ENCODE data around the gene FGFBP3.
"Not testable (repeated sequence)": the region's sequence is repeated elsewhere in the genome, so short reads cannot be mapped to it uniquely, and the experiment has no call there.

Gene FGFBP3

GRCh38 chr10:91907914-91908336 lies 1.4 kb downstream of the FGFBP3 start:
- peak overlapping the region; percentile 92 for H3K4me3 ChIP-seq
- H3K27me3 ChIP-seq, result no peaks in the 10 kb centered on the region
- peak overlapping the region; percentile 86 for H3K9ac ChIP-seq
- peaks cover 23% of the 10 kb centered on the region for H3K4me1 ChIP-seq
- peak overlapping the region; percentile 85 for H3K27ac ChIP-seq
- 0 out of 2 replicates have a peak, but pooled peaks cover 4% of the 10 kb centered on the region for H3K36me3 ChIP-seq
- peak overlapping the region; percentile 68 for H3K4me2 ChIP-seq
- no peak for TF ChIP-seq Cebpa-rat (IDR thresholded peaks at IDR 0.05)
- no peaks in the 10 kb centered on the region for H3K9me3 ChIP-seq
- H4K20me1 ChIP-seq, result no peaks in the 10 kb centered on the region

- no peak overlapping the region; the same call in 1 of the 2 replicates for H3K9ac ChIP-seq
- H4K20me1 ChIP-seq, result no peaks in the 10 kb centered on the region
- H3K4me1 ChIP-seq, result peaks cover 23% of the 10 kb centered on the region
- H3K27ac ChIP-seq, result no peak overlapping the region
- H3K27me3 ChIP-seq, result no peaks in the 10 kb centered on the region
- TF ChIP-seq Cebpa-rat (IDR thresholded peaks at IDR 0.05), result no peak
- H3K9me3 ChIP-seq, result no peaks in the 10 kb centered on the region
- peak overlapping the region; percentile 68 for H3K4me2 ChIP-seq
- peak overlapping the region; percentile 92; the same call in 1 of the 2 replicates for H3K4me3 ChIP-seq
- H3K36me3 ChIP-seq, result 0 out of 2 replicates have a peak, but pooled peaks cover 4% of the 10 kb centered on the region
These were observed 2.2 kb downstream of the FGFBP3 start for GRCh38 chr10:91907033-91907594.

GRCh38 chr10:91901784-91902677 lies 7.3 kb downstream of the FGFBP3 start:
- no peak overlapping the region for H3K4me2 ChIP-seq
- H3K4me1 ChIP-seq, result peaks cover 4% of the 10 kb centered on the region
- no peaks in the 10 kb centered on the region for H4K20me1 ChIP-seq
- 0 out of 2 replicates have a peak, but pooled peaks cover 4% of the 10 kb centered on the region for H3K36me3 ChIP-seq
- no peak overlapping the region for H3K4me3 ChIP-seq
- H3K9me3 ChIP-seq, result no peaks in the 10 kb centered on the region
- no peak overlapping the region for H3K9ac ChIP-seq
- no peaks in the 10 kb centered on the region for H3K27me3 ChIP-seq
- no peak overlapping the region for H3K27ac ChIP-seq
- no peak for TF ChIP-seq Cebpa-rat (IDR thresholded peaks at IDR 0.05)

GRCh38 chr10:91897421-91897820 lies 11.9 kb downstream of the FGFBP3 start:
- TF ChIP-seq Cebpa-rat (IDR thresholded peaks at IDR 0.05), result no peak
- Histone ChIP-seq H3K4me1 (no peaks in the 10 kb centered on the region), H3K36me3 (no peaks in the 10 kb centered on the region), H3K9me3 (no peaks in the 10 kb centered on the region), H3K9ac (no peak overlapping the region), H3K4me2 (no peak overlapping the region), H3K27ac (no peak overlapping the region), H4K20me1 (no peaks in the 10 kb centered on the region), H3K4me3 (no peak overlapping the region), H3K27me3 (no peaks in the 10 kb centered on the region)

GRCh38 chr10:91896212-91896756 lies 13.0 kb downstream of the FGFBP3 start:
- Histone ChIP-seq H3K36me3 (no peaks in the 10 kb centered on the region), H3K4me3 (no peak overlapping the region)
- TF ChIP-seq Cebpa-rat (IDR thresholded peaks at IDR 0.05), result no peak

GRCh38 chr10:91894261-91894685 lies 15.0 kb downstream of the FGFBP3 start:
- H3K9ac ChIP-seq, H3K4me3 ChIP-seq, H3K4me2 ChIP-seq, H3K9me3 ChIP-seq, H4K20me1 ChIP-seq, H3K27me3 ChIP-seq, H3K4me1 ChIP-seq, H3K36me3 ChIP-seq, H3K27ac ChIP-seq: not testable (repeated sequence)

More at GRCh38 chr10:91896212-91896756, 13.0 kb downstream of the FGFBP3 start:
- Histone ChIP-seq H3K27ac (no peak overlapping the region), H3K4me1 (no peaks in the 10 kb centered on the region), H4K20me1 (no peaks in the 10 kb centered on the region), H3K9me3 (no peaks in the 10 kb centered on the region), H3K4me2 (no peak overlapping the region), H3K9ac (no peak overlapping the region), H3K27me3 (no peaks in the 10 kb centered on the region)

- no peaks in the 10 kb centered on the region for H3K4me1 ChIP-seq
- H3K4me2 ChIP-seq, result no peak overlapping the region
- H3K4me3 ChIP-seq, result no peak overlapping the region
- H4K20me1 ChIP-seq, result no peaks in the 10 kb centered on the region
- no peaks in the 10 kb centered on the region for H3K36me3 ChIP-seq
- peaks cover under 1% of the 10 kb centered on the region; the same call in 1 of the 2 replicates for H3K27me3 ChIP-seq
- no peak overlapping the region for H3K27ac ChIP-seq
- TF ChIP-seq Cebpa-rat (IDR thresholded peaks at IDR 0.05), result no peak
- H3K9ac ChIP-seq, result no peak overlapping the region
- H3K9me3 ChIP-seq, result no peaks in the 10 kb centered on the region
These were observed 16.2 kb downstream of the FGFBP3 start for GRCh38 chr10:91893051-91893450.

- no peaks in the 10 kb centered on the region for H3K36me3 ChIP-seq
- H4K20me1 ChIP-seq, result no peaks in the 10 kb centered on the region
- no peak overlapping the region for H3K27ac ChIP-seq
- 0 out of 2 replicates have a peak, but pooled peaks cover 8% of the 10 kb centered on the region for H3K4me1 ChIP-seq
- peaks cover 14% of the 10 kb centered on the region for H3K27me3 ChIP-seq
- no peak overlapping the region for H3K4me2 ChIP-seq
- TF ChIP-seq Cebpa-rat (IDR thresholded peaks at IDR 0.05), result no peak
- no peak overlapping the region for H3K4me3 ChIP-seq
- no peaks in the 10 kb centered on the region for H3K9me3 ChIP-seq
- H3K9ac ChIP-seq, result no peak overlapping the region
These were observed 17.9 kb downstream of the FGFBP3 start for GRCh38 chr10:91891125-91892001.

All from BLaER1 (cell line).